TTC549 (cell line): ENCODE data around the gene LOXHD1.

Experiments used
- FAIRE-seq: peaks from 2 replicates; lab custom pipeline; 2012; peaks lifted over from hg19 to GRCh38; lab: Jason Lieb, UNC

Gene LOXHD1

DNA sequence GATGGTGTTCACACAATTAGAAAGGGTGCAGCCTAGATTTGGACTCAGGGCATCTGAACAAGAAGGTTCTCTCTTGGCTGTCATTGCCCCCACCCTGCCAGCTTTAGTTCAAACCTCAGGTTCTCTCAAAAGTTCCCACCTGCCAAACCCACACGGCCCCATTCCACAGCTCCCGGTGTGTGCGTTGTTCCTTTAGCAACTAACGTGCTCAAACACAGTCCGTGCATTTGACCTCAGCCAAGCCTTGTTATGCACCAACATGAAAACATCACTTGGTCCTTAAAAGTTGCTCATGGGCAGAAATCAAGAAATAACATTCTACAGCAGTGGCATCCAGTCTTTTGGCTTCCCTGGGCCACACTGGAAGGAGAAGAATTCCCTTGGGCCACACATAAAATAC lies 32.0 kb downstream of the LOXHD1 start:
- no peak for FAIRE-seq

DNA sequence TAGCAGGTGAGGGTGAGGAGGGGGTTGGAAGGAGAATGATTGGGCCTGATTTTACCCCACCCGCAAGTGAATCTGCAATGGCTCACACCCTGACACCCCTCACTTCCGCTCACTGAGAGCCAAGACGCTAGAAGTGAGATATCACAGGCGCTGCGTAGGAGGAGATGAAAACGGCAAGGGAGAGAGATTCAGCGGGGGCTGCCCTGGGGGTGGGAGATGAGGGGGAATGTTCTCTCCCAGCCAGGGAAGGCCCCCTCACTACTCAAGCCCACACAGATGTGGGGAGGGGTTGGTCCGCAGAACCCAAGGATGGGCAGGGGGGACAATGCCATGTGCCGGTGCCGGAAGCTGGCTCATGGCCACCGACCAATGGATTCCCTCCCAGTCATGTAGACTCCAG lies 32.9 kb downstream of the LOXHD1 start:
- no peak for FAIRE-seq

DNA sequence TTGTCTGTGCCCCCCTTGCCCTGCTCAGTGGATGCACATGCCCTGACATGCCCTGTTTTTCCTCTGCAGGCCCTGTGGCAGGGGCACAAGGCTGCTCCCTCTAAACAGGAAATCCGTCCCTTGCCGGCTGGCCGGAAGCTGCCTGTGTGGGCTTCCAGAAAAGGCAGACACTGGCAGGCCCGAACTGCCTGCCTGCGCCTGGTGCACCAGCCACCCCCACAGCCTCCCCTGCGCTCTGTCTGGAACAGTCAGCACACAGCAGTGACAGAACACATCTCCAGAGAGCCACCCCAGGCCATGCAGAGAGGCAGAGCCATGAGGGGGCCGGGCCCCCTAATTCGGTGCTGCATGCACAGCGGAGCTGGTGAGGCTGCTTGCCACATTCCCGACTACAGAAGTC lies 33.5 kb downstream of the LOXHD1 start:
- FAIRE-seq, result no peak

GRCh38 chr18:46622999-46623398 lies 34.0 kb downstream of the LOXHD1 start:
- no peak for FAIRE-seq

GRCh38 chr18:46622451-46622850 lies 34.6 kb downstream of the LOXHD1 start:
- no peak for FAIRE-seq

- FAIRE-seq, result no peak
These were observed 35.1 kb downstream of the LOXHD1 start for GRCh38 chr18:46621871-46622270.

GRCh38 chr18:46621111-46621766 lies 35.8 kb downstream of the LOXHD1 start:
- no peak for FAIRE-seq

GRCh38 chr18:46619559-46619958 lies 37.5 kb downstream of the LOXHD1 start:
- FAIRE-seq, result no peak

- no peak for FAIRE-seq
These were observed 41.3 kb downstream of the LOXHD1 start for GRCh38 chr18:46615720-46616119.

DNA sequence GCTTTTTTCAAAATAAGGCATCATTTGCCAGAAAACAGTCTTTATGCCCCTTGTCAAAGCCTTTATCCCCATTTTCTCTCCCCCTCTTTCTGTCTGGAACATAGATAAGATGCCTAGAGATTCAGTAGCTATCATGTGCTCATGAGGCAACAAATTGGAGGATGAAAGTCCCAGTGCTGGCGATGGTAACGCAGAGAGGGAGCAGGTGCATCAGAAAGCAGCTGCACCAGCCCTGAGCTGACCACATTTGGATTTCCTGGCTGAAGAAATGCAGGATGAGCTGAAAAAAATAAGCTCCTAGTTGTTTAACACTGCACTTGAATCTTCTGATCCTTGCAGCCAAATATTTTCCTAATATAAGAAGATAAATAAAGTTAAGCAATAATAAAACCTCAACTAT lies 48.0 kb downstream of the LOXHD1 start:
- no peak for FAIRE-seq

DNA sequence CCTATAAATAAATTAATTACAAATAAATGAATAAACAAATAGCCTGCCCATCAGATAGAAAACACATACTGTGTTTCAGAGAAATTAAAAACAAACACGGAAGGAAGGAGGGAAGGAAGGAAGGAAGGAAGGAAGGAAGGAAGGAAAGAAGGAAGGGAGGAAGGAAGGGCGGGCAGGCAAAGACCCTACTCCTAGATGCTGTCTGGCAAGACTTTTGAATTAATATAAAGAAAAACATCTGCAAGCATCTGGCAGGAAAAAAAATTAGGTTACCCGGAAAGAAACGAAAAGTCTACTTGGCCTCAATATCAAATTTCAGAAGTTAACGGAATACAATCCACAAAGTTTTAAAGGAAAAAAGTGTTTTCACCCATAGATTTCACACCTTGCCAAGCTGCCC lies 49.1 kb downstream of the LOXHD1 start:
- no peak for FAIRE-seq

DNA sequence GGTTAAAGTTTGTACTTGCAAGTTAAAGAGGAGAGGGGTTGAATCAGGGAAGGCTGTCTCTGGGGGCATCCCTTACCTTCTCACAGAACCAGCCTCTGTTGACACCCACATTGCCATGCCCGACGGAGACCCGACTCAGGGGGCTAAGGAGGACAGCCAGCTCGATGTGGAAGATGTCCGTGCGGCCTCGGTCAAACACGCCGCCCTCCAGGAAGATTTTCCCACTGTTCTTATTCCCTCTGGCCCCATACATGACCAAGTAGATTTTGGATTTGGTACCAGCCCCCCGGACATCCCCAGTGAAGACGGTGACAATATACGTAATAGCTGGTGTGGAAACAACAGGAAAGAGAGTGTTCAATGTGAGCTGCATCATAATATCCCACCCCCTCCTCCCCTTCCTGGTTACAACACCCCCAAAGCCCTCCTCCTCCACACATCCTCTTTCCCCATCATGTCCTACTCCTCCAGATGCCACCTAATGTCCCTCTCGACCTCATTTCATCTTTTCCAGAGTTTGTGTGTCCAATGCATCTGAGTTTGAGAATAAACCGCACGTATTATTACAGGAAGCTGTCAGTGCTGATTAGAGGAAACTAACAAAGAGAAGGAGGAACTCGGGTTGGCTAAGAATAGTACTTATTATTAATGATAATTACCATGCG lies 55.7 kb downstream of the LOXHD1 start:
- FAIRE-seq, result no peak

DNA sequence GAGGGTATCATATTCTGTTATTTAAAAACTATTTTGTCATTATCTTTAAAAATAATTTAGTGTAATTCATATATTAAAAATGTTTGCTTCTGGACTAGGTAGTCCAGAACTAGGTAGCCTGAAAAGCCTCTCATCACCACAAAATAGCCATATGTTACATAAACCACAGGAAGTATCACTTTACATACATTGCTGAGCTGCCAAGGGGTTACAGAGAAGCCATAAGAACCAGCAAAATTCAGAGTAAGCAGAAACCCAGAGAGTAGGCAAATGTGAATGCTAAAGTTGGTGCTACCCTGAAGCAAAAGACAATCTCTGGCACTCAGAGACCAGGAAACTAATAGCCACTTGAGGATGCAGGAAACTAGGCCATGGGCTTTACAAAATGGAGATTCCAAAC lies 60.9 kb downstream of the LOXHD1 start:
- FAIRE-seq, result no peak

GRCh38 chr18:46591783-46592391 lies 65.1 kb downstream of the LOXHD1 start:
- FAIRE-seq, result no peak

DNA sequence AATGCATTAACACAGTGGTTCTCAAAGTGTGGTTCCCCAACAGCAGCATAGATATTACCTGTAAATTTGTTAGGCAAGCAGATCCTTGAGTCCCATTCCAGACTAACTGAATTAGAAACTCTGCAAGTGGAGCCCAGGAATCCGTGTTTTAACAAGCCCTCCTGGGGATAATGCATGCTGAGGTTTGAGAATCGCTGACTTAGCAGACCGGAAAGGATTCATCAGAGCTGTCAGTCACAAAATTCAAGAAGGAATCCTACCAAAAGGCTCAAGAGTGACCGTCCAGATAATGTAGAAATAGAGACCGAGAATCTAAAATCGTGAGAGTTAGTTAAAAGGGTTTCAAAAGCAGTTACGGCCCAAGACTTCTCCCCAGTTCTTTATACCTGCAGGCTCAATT lies 66.9 kb downstream of the LOXHD1 start:
- FAIRE-seq, result no peak

- no peak for FAIRE-seq
These were observed 67.9 kb downstream of the LOXHD1 start for GRCh38 chr18:46588971-46589660.

- FAIRE-seq, result no peak
These were observed 69.4 kb downstream of the LOXHD1 start for GRCh38 chr18:46587600-46587999.

GRCh38 chr18:46583711-46584110 lies 73.3 kb downstream of the LOXHD1 start:
- FAIRE-seq, result no peak

DNA sequence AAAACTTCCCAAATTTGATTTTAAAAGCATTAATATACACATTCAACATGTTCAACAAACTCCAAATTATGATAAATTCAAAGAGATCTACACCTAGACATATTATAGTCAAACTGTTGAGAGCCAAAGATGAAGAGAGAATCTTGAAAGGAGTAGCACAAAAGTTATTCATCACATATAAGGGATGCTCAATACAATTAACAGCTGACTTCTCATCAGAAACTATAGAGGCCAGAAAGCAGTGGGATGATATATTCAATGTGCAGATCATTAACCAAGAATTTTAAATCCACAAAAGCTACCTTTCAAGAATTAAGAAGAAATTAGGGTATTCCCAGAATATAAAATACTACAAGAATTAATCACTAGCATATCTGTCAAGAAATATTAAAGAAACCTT lies 75.4 kb downstream of the LOXHD1 start:
- no peak for FAIRE-seq

DNA sequence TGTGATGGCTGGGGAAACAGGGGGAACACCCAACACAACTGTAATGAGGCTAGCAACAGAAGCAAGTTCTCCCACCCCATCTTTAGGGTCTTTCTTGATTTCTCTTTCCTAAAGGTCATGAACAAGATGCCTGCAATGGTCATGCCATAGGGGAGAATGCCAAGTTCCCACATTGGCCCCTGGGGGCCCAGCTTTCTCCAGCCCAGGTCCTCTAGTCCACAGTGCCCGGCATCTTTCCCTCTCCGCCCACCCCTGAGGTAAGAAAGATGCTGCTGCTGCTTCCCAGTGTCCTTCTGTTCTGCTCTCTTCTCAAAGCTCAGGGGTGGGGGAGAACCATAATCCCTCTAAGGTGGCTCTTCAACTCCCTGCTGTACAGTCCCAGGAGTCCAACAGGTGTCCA lies 78.0 kb downstream of the LOXHD1 start:
- FAIRE-seq, result no peak

DNA sequence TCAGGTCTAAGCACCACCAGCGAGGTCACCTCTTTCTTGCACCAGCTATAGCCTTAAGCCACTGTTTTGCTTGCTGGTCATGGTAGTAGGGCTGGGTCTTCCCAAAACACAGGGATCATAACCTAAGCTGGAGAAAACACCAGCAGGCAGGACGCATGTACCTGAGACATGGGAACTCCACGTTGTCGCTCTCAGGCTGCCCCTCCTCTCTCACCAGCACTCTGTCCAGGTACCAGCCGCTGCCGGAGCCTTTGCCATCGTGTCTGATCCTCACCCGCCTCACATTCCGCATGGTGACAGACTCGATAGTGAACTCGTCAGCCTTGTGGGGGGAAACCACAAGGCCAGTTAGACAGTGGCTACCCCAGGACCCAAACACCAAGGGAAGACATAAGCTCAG lies 79.5 kb downstream of the LOXHD1 start:
- no peak for FAIRE-seq

DNA sequence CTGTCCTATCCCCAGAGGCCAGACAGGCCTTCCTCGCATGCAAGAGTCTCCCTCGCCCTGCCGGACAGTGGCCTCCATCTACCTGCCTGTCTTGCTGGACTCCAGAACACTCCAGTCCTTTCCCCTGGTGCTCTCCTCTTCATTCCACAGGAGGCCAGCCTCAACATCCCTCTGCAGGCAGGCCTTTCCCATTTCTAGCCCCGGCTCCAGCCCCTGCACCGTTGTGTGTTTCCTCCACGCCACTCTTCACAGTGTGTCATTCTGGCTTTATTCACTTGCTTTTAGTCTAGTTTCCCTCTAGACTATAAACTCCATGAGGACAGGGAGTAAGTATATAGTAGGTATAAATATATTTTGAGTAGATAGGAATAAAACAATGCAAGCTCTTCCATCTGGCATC lies 81.2 kb downstream of the LOXHD1 start:
- no peak for FAIRE-seq

- FAIRE-seq, result no peak
These were observed 82.3 kb downstream of the LOXHD1 start for GRCh38 chr18:46574743-46575115.
